Calu3 (cell line): ENCODE results near the gene FAM13A. TPM values are rescaled to one million over a fixed set of nuclear protein-coding genes. Genes with fewer than 3 reads are reported as not detected.

ENCODE experiments used
- BruUV-seq: library from RNA; stranded (reverse); fragments of 400-500 nt; replicated peaks from 2 replicates; lab custom pipeline; 2021; lab: Mats Ljungman, UMichigan
- CTCF ChIA-PET: fragments of 300-600 bp; sonication (Branson Sonifier 250); formaldehyde crosslinking; loops from one replicate; lab custom pipeline; 2022; ENCODE audit warnings: antibody characterized with exemption; lab: Charles Lee
- DNase-seq: peaks from one replicate; pipeline ENCODE4 v3.0.0; 2022
- H3K27ac Mint-ChIP-seq: one replicate; pipeline ENCODE4 v1.8.0; 2022; ENCODE audit warnings: mixed read lengths; ENCODE audit not compliant: unreplicated experiment
- H3K27me3 Mint-ChIP-seq: one replicate; pipeline ENCODE4 v1.8.0; 2022; ENCODE audit warnings: mixed read lengths; ENCODE audit not compliant: unreplicated experiment
- H3K36me3 Mint-ChIP-seq: one replicate; pipeline ENCODE4 v1.8.0; 2022; ENCODE audit warnings: mild to moderate bottlenecking, moderate library complexity, mixed read lengths; ENCODE audit not compliant: insufficient read depth, unreplicated experiment
- H3K4me1 Mint-ChIP-seq: one replicate; pipeline ENCODE4 v1.8.0; 2022; ENCODE audit warnings: mild to moderate bottlenecking, low read depth, mixed read lengths; ENCODE audit not compliant: unreplicated experiment
- H3K4me3 Mint-ChIP-seq: one replicate; pipeline ENCODE4 v1.8.0; 2022; ENCODE audit warnings: mild to moderate bottlenecking, low read depth, moderate library complexity, mixed read lengths; ENCODE audit not compliant: unreplicated experiment
- H3K9me3 Mint-ChIP-seq: one replicate; pipeline ENCODE4 v1.8.0; 2022; ENCODE audit warnings: low read depth, mixed read lengths; ENCODE audit not compliant: unreplicated experiment
- CTCF ChIP-seq: fragments of 200-600 bp; IDR thresholded peaks from one replicate; pipeline ENCODE4 v1.8.0; 2022; ENCODE audit warnings: antibody characterized with exemption; ENCODE audit not compliant: unreplicated experiment
- intact Hi-C: fragments of 100-400 bp; cut with micrococcal nuclease; formaldehyde crosslinking; loops from one replicate; pipeline ENCODE4 v1.10.0; 2022; ENCODE audit not compliant: unreplicated experiment
- total RNA-seq: library from RNA; stranded (reverse); gene quantifications from 2 replicates; pipeline ENCODE4 v1.2.3, GENCODE V29; 2022

FAM13A gene
- total RNA-seq, 1 experiment from 2014 or later: 13.5 TPM

DNA sequence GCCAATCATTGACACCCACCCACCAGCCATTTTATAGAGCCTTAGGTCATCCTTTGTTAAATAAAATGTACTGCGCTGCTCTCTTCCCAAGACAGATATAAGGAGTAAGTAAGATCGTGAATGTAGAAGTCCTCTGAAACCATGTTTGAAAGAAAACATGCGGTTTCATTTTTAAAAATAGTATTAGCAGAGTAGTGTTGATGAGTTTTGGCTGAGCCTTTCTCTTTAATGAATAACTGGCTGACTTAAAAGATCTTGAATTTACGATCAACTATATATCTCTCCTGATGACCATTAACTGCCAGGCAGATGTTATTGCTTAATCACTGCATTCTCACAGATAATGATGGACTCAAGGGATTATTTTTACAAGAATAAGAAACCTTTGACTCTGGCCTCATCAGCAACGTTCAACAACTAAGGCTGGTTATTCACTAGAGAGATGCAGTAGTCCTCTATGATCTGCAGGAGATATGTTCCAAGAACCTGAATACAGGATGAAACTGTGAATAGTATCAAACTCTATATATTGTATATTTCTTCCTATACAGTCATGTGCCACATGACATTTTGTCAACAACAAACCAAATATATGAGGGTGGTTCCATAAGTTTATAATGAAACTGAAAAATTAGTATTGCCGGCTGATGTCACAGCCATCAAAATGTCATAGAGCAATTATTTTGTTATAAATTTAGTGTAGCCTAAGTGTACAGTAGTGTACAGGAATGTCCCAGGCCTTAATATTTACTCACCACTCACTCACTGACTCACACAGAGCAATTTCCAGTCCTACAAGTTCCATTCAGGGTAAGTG lies 80.8 kb downstream of the FAM13A start:
- CTCF ChIA-PET: no interaction called here
- BruUV-seq: no TSS peak
- H3K4me3 Mint-ChIP-seq: no peak overlapping the region
- H3K27me3 Mint-ChIP-seq: no peaks in the 10 kb centered on the region
- no peak for DNase-seq
- no peaks in the 10 kb centered on the region for H3K4me1 Mint-ChIP-seq
- intact Hi-C loops: no loop called here
- H3K9me3 Mint-ChIP-seq: no peaks in the 10 kb centered on the region
- no peak for TF ChIP-seq CTCF
- no peaks in the 10 kb centered on the region for H3K36me3 Mint-ChIP-seq
- no peak overlapping the region for H3K27ac Mint-ChIP-seq

GRCh38 chr4:88971536-88971935 lies 85.4 kb downstream of the FAM13A start:
- BruUV-seq: no TSS peak
- no peaks in the 10 kb centered on the region for H3K27me3 Mint-ChIP-seq
- no peaks in the 10 kb centered on the region for H3K36me3 Mint-ChIP-seq
- no peak overlapping the region for H3K4me3 Mint-ChIP-seq
- H3K9me3 Mint-ChIP-seq: no peaks in the 10 kb centered on the region
- no peak for DNase-seq
- intact Hi-C loops: no loop called here
- H3K4me1 Mint-ChIP-seq: peaks cover 28% of the 10 kb centered on the region
- CTCF ChIA-PET: no interaction called here
- H3K27ac Mint-ChIP-seq: no peak overlapping the region
- no peak for TF ChIP-seq CTCF

DNA sequence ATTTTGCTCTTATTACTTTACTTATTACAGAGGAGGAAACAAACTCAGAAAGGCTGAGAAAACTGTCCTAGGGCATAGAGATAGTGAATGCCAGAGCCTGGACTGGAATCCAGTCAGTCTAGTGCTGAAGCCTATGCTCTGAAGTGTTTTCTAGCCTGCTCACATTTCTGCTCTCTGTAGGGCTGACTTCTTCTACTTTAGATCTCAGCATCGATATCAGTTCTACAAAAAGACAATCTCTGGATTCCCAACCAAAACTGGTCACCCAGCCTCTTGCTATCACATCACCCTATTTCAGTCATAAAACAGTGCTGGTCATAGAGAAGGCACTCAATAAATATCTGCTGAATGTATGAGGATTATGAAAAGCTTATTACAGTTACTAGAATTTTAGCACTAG lies 87.2 kb downstream of the FAM13A start:
- no peak for DNase-seq
- H3K4me3 Mint-ChIP-seq: no peak overlapping the region
- H3K27ac Mint-ChIP-seq: no peak overlapping the region
- H3K36me3 Mint-ChIP-seq: no peaks in the 10 kb centered on the region
- intact Hi-C loops: no loop called here
- BruUV-seq: no TSS peak
- CTCF ChIA-PET: no interaction called here
- TF ChIP-seq CTCF: no peak
- H3K4me1 Mint-ChIP-seq: peaks cover 28% of the 10 kb centered on the region
- H3K9me3 Mint-ChIP-seq: no peaks in the 10 kb centered on the region
- H3K27me3 Mint-ChIP-seq: no peaks in the 10 kb centered on the region

- Mint-ChIP-seq H3K27me3 (no peaks in the 10 kb centered on the region), H3K36me3 (no peaks in the 10 kb centered on the region), H3K4me1 (peaks cover 28% of the 10 kb centered on the region), H3K9me3 (no peaks in the 10 kb centered on the region), H3K4me3 (no peak overlapping the region), H3K27ac (no peak overlapping the region)
- BruUV-seq: no TSS peak
- DNase-seq: no peak
- intact Hi-C loops: no loop called here
- TF ChIP-seq CTCF: no peak
- CTCF ChIA-PET: no interaction called here
Observed at GRCh38 chr4:88969271-88969670, 87.7 kb downstream of the FAM13A start.
